ENCODE results near the gene NR3C1. TPM values are rescaled to one million over a fixed set of nuclear protein-coding genes. Genes with fewer than 3 reads are reported as not detected.

The NR3C1 gene
- total and polyA plus RNA-seq, 2 of the 13 experiments (the other 11 are each of a cell fraction or from before 2014, with no cell fraction given) = 10.0 to 24.3 TPM

GRCh38 chr5:143404416-143405062 lies 1.1 kb upstream of the NR3C1 start (continued):
- TF ChIP-seq AFF4 (CRISPR knock-in tag; IDR thresholded peaks at IDR 0.05) = no peak
- no peak for TF ChIP-seq ZNF30 (CRISPR knock-in tag; IDR thresholded peaks at IDR 0.05)
- no peak; the same call in 1 of the 2 replicates for TF ChIP-seq ATAD3A (CRISPR knock-in tag; IDR thresholded peaks at IDR 0.05)
- TF ChIP-seq, protein P1, sequence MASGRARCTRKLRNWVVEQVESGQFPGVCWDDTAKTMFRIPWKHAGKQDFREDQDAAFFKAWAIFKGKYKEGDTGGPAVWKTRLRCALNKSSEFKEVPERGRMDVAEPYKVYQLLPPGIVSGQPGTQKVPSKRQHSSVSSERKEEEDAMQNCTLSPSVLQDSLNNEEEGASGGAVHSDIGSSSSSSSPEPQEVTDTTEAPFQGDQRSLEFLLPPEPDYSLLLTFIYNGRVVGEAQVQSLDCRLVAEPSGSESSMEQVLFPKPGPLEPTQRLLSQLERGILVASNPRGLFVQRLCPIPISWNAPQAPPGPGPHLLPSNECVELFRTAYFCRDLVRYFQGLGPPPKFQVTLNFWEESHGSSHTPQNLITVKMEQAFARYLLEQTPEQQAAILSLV (CRISPR knock-in tag; IDR thresholded peaks at IDR 0.05; ENCODE audit: borderline replicate concordance) = no peak
- TF ChIP-seq ZNF142 (CRISPR knock-in tag; IDR thresholded peaks at IDR 0.05) = no peak
- no peak for TF ChIP-seq ZNF205 (CRISPR knock-in tag; IDR thresholded peaks at IDR 0.05)
- no peak for TF ChIP-seq AHDC1 (CRISPR knock-in tag; IDR thresholded peaks at IDR 0.05; ENCODE audit: borderline replicate concordance)
- TF ChIP-seq RBAK (CRISPR knock-in tag; IDR thresholded peaks at IDR 0.05) = no peak
- no peak for TF ChIP-seq HNF4G (IDR thresholded peaks at IDR 0.05; ENCODE audit: borderline replicate concordance, low read depth, low read length)
- TF ChIP-seq HNF4G (CRISPR knock-in tag; IDR thresholded peaks at IDR 0.05; ENCODE audit: borderline replicate concordance, low read depth) = no peak

Measured in HepG2 (cell line).